Right lobe of liver (tissue), 4 donors: ENCODE measurements around the gene OPTN.

ENCODE experiments used
- POLR2A ChIP-seq: fragments of 450-650 bp; IDR thresholded peaks from one replicate; pipeline ENCODE4 v1.6.1; 2017; ENCODE audit warnings: antibody characterized with exemption, mild to moderate bottlenecking
- TF ChIP-seq, protein P1 (sequence below), 4 donors: fragments of 200-600 bp in 3 of 4; fragments of 450-650 bp in 1 of 4; IDR thresholded peaks; one replicate each; pipeline versions ENCODE4 v1.5.1 to v1.8.0; 2016 to 2022; ENCODE audit warnings: antibody characterized with exemption in 4 of 4, mild to moderate bottlenecking in 2 of 4
- donor health status: DM: no; HTN: no; CAD: no.
- donor health status: DM: no; HTN: no; CAD: no.
- donor health status: DM: no; HTN: yes; CAD: no.

DNA sequence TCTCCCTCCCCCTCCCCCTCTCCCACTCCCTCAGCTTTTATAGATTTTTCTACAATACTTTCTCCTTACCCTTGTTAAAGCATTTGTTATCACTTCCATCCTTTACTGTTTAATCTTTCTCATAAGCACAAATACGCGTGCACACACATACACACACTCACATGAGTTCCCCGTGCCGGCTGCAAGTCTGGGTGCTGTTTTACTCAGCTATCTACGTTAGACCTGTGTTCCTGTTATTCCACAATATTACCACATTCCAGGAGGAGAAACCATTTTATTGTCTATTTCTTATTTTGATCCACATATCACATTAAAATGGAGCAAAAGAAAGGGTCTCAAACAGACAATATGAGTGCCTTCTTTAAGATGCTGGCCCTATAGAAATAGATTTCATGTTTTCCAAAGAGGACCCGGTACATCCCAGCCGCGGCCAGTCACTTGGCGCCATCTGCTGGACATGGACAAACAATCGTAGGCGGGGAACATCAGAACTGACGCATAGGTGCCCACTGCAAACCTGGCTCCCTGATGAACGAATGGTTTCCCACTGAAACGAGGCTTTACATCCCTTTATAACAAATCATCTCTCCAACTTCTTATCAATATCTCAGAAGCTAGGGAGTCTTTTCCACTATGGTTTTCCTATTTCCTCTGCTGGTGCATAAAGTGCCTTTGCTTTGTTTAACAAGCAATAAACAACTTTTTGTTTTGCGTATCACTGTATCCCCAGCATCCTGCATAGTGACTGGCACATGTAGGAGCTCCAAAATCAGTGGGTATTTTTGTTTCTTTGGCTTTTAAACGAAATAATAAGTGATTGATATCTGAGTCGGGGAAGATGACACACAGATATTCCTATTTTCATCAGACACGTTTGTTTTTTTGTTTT, 25.2 kb upstream of the OPTN start:
- TF ChIP-seq, protein P1, sequence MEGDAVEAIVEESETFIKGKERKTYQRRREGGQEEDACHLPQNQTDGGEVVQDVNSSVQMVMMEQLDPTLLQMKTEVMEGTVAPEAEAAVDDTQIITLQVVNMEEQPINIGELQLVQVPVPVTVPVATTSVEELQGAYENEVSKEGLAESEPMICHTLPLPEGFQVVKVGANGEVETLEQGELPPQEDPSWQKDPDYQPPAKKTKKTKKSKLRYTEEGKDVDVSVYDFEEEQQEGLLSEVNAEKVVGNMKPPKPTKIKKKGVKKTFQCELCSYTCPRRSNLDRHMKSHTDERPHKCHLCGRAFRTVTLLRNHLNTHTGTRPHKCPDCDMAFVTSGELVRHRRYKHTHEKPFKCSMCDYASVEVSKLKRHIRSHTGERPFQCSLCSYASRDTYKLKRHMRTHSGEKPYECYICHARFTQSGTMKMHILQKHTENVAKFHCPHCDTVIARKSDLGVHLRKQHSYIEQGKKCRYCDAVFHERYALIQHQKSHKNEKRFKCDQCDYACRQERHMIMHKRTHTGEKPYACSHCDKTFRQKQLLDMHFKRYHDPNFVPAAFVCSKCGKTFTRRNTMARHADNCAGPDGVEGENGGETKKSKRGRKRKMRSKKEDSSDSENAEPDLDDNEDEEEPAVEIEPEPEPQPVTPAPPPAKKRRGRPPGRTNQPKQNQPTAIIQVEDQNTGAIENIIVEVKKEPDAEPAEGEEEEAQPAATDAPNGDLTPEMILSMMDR (IDR thresholded peaks at IDR 0.05): peak; percentile 62 to 89 (median 86)
- TF ChIP-seq POLR2A: no peak
